H1 (cell line): Measurements from ENCODE around the gene CELF2. TPM values are rescaled to one million over a fixed set of nuclear protein-coding genes. Genes with fewer than 3 reads are reported as not detected.

ENCODE experiments used
- CTCF ChIA-PET: fragments of 300-600 bp; sonication (Branson Sonifier 250); formaldehyde crosslinking; loops from one replicate; lab custom pipeline; 2021; ENCODE audit not compliant: partially characterized antibody; lab: Charles Lee
- POLR2A ChIA-PET: fragments of 300-600 bp; sonication (Branson Sonifier 250); formaldehyde crosslinking; loops from one replicate; lab custom pipeline; 2021; ENCODE audit warnings: inconsistent platforms; ENCODE audit not compliant: partially characterized antibody; lab: Charles Lee
- DNase-seq, 2 experiments: peaks; one replicate each; pipeline versions ENCODE4 v3.0.0 to v3.0.0-alpha.2; 2010 to 2022; ENCODE audit warnings: low spot score in 2 of 2, low read depth in 1 of 2, mixed read lengths in 1 of 2
- FAIRE-seq: peaks from 2 replicates; lab custom pipeline; 2011; peaks lifted over from hg19 to GRCh38; lab: Jason Lieb, UNC
- H2AFZ ChIP-seq: 2 replicates; pipeline ENCODE4 v1.8.1; 2012; ENCODE audit warnings: low read length, inconsistent platforms
- H2AK5ac ChIP-seq: 2 replicates; pipeline ENCODE4 v1.6.1; 2013; ENCODE audit warnings: low read depth, low read length
- H2BK120ac ChIP-seq: replicated peaks from 2 replicates; pipeline ENCODE3; 2013; ENCODE audit warnings: low read depth, low read length, inconsistent platforms
- H2BK12ac ChIP-seq: 2 replicates; pipeline ENCODE4 v1.6.1; 2013; ENCODE audit warnings: low read depth, low read length
- H2BK15ac ChIP-seq: 2 replicates; pipeline ENCODE4 v1.6.1; 2013; ENCODE audit warnings: low read length
- H2BK20ac ChIP-seq: 2 replicates; pipeline ENCODE4 v1.6.1; 2013; ENCODE audit warnings: low read length
- H2BK5ac ChIP-seq: 2 replicates; pipeline ENCODE4 v1.6.1; 2013; ENCODE audit warnings: low read depth, low read length
- H3K14ac ChIP-seq: 2 replicates; pipeline ENCODE4 v1.6.1; 2013; ENCODE audit warnings: inconsistent platforms; ENCODE audit not compliant: insufficient read length
- H3K18ac ChIP-seq: 2 replicates; pipeline ENCODE4 v1.6.1; 2013; ENCODE audit warnings: low read length; ENCODE audit errors: extremely low read depth
- H3K23ac ChIP-seq: 2 replicates; pipeline ENCODE4 v1.6.1; 2013; ENCODE audit warnings: inconsistent platforms; ENCODE audit not compliant: insufficient read length
- H3K23me2 ChIP-seq: 2 replicates; pipeline ENCODE4 v1.6.1; 2013; ENCODE audit warnings: low read depth, low read length
- H3K27ac ChIP-seq: 2 replicates; pipeline ENCODE4 v1.6.1; 2011; ENCODE audit warnings: low read depth, low read length, inconsistent platforms
- H3K27me3 ChIP-seq, 4 experiments: replicated peaks in 1 of 4; 1 replicate in 1 of 4; 2 replicates in 3 of 4; pipeline versions ENCODE4 v1.6.1 to v1.8.1; 2011 to 2013; ENCODE audit warnings: low read length in 3 of 4, mild to moderate bottlenecking in 3 of 4, inconsistent platforms in 2 of 4, mixed read lengths in 2 of 4, moderate library complexity in 1 of 4; ENCODE audit not compliant: control insufficient read depth in 3 of 4, insufficient read depth in 3 of 4; ENCODE audit errors: extremely low read depth in 1 of 4
- H3K36me3 ChIP-seq, 4 experiments: 2 replicates each; pipeline versions ENCODE4 v1.6.1 to v1.8.1; 2011 to 2013; ENCODE audit warnings: mild to moderate bottlenecking in 4 of 4, low read length in 3 of 4, moderate library complexity in 2 of 4, control low read depth in 1 of 4, inconsistent platforms in 1 of 4; ENCODE audit not compliant: insufficient read depth in 4 of 4, control insufficient read depth in 2 of 4
- H3K4ac ChIP-seq: replicated peaks from 2 replicates; pipeline ENCODE3; 2013; ENCODE audit warnings: low read length, low read depth, mixed read lengths, inconsistent platforms; ENCODE audit not compliant: insufficient read length
- H3K4me1 ChIP-seq, 4 experiments: replicated peaks in 1 of 4; 1 replicate in 1 of 4; 2 replicates in 3 of 4; pipeline versions ENCODE4 v1.6.1 to v1.8.1; 2011 to 2013; ENCODE audit warnings: low read length in 3 of 4, inconsistent platforms in 2 of 4, mixed read lengths in 1 of 4; ENCODE audit not compliant: insufficient read depth in 4 of 4, control insufficient read depth in 3 of 4
- H3K4me2 ChIP-seq, 2 experiments: 2 replicates each; pipeline versions ENCODE4 v1.6.1 to v1.8.1; 2011 to 2013; ENCODE audit warnings: low read depth in 2 of 2, low read length in 2 of 2, control low read depth in 1 of 2, inconsistent platforms in 1 of 2, mild to moderate bottlenecking in 1 of 2; ENCODE audit not compliant: insufficient read depth in 1 of 2
- H3K4me3 ChIP-seq, 4 experiments: fragments of 200-600, 300-600 bp in 1 of 4; sonication (generic), shearing (Covaris generic), sonication (Bioruptor Twin) in 1 of 4; 2 replicates each; pipeline versions ENCODE4 v1.5.1 to v1.8.1; 2011 to 2016; ENCODE audit warnings: low read length in 4 of 4, low read depth in 3 of 4, control low read depth in 2 of 4, inconsistent platforms in 2 of 4, mild to moderate bottlenecking in 2 of 4, mixed read lengths in 1 of 4, moderate library complexity in 1 of 4; ENCODE audit not compliant: insufficient read depth in 2 of 4; ENCODE audit errors: extremely low read depth in 1 of 4
- H3K56ac ChIP-seq: replicated peaks from 2 replicates; pipeline ENCODE3; 2013; ENCODE audit warnings: low read depth, mild to moderate bottlenecking, mixed read lengths, low read length, inconsistent platforms; ENCODE audit not compliant: insufficient read length
- H3K79me1 ChIP-seq: 2 replicates; pipeline ENCODE4 v1.6.1; 2013; ENCODE audit warnings: low read depth, low read length, control low read depth
- H3K79me2 ChIP-seq, 2 experiments: 2 replicates each; pipeline versions ENCODE4 v1.6.1 to v1.8.1; 2012 to 2013; ENCODE audit warnings: low read length in 2 of 2, mild to moderate bottlenecking in 2 of 2, inconsistent platforms in 1 of 2; ENCODE audit not compliant: insufficient read depth in 2 of 2, control insufficient read depth in 1 of 2
- H3K9ac ChIP-seq, 4 experiments: replicated peaks in 1 of 4; 1 replicate in 1 of 4; 2 replicates in 3 of 4; pipeline versions ENCODE4 v1.6.1 to v1.8.1; 2011 to 2013; ENCODE audit warnings: low read depth in 3 of 4, low read length in 3 of 4, control low read depth in 2 of 4, mild to moderate bottlenecking in 2 of 4, moderate library complexity in 2 of 4, inconsistent platforms in 1 of 4; ENCODE audit errors: extremely low read depth in 1 of 4
- H3K9me3 ChIP-seq, 2 experiments: 2 replicates each; pipeline versions ENCODE4 v1.6.1 to v1.8.1; 2012 to 2013; ENCODE audit warnings: mild to moderate bottlenecking in 2 of 2, moderate library complexity in 2 of 2, control low read depth in 1 of 2, inconsistent platforms in 1 of 2, low read depth in 1 of 2, low read length in 1 of 2, mixed read lengths in 1 of 2; ENCODE audit not compliant: insufficient read depth in 2 of 2
- H4K20me1 ChIP-seq, 2 experiments: replicated peaks in 1 of 2; 2 replicates each; pipeline versions ENCODE3 to v1.8.1; 2011 to 2013; ENCODE audit warnings: inconsistent platforms in 2 of 2, low read length in 2 of 2, mild to moderate bottlenecking in 1 of 2; ENCODE audit not compliant: insufficient read depth in 2 of 2, control insufficient read depth in 1 of 2
- H4K5ac ChIP-seq: 2 replicates; pipeline ENCODE4 v1.6.1; 2013; ENCODE audit warnings: low read length, low read depth, mixed read lengths, inconsistent platforms; ENCODE audit not compliant: insufficient read length
- H4K8ac ChIP-seq: 2 replicates; pipeline ENCODE4 v1.8.0; 2013; ENCODE audit warnings: mild to moderate bottlenecking, moderate library complexity, low read length, inconsistent platforms; ENCODE audit not compliant: insufficient read depth; ENCODE audit errors: extremely low read depth
- H4K91ac ChIP-seq: replicated peaks from 2 replicates; pipeline ENCODE3; 2013; ENCODE audit warnings: low read length, mixed read lengths, inconsistent platforms; ENCODE audit not compliant: insufficient read length
- BACH1 ChIP-seq: IDR thresholded peaks from 2 replicates; pipeline ENCODE4 v1.6.1; 2012; ENCODE audit warnings: low read length, improper control_type of control experiment
- CBX8 ChIP-seq: fragments of 300-800, 300-1000 bp; sonication (generic); IDR thresholded peaks from 2 replicates; pipeline ENCODE4 v1.7.1; 2016; ENCODE audit warnings: low read depth, low read length, borderline replicate concordance
- CREB1 ChIP-seq: IDR thresholded peaks from 2 replicates; pipeline ENCODE4 v1.6.1; 2012; ENCODE audit warnings: inconsistent platforms
- GABPA ChIP-seq: IDR thresholded peaks from 2 replicates; pipeline ENCODE4 v1.6.1; 2011; ENCODE audit warnings: mild to moderate bottlenecking, low read length, moderate library complexity, borderline replicate concordance; ENCODE audit not compliant: insufficient read depth
- KDM5A ChIP-seq: fragments of 200-600 bp; IDR thresholded peaks from 2 replicates; pipeline ENCODE4 v1.7.1; 2012; ENCODE audit warnings: mild to moderate bottlenecking, low read length, inconsistent platforms, mixed read lengths
- PHF8 ChIP-seq: fragments of 200-600 bp; sonication (generic); conservative IDR thresholded peaks from 2 replicates; pipeline ENCODE4 v1.7.1; 2012; ENCODE audit warnings: low read depth, mild to moderate bottlenecking, inconsistent platforms, low read length, moderate library complexity
- POLR2A ChIP-seq, 2 experiments: IDR thresholded peaks; 1 replicate in 1 of 2; 2 replicates in 1 of 2; pipeline ENCODE4 v1.6.1; 2011; ENCODE audit warnings: low read depth in 2 of 2, low read length in 2 of 2, mild to moderate bottlenecking in 2 of 2; ENCODE audit errors: control extremely low read depth in 1 of 2
- SP2 ChIP-seq: IDR thresholded peaks from 2 replicates; pipeline ENCODE4 v1.6.1; 2012; ENCODE audit warnings: mild to moderate bottlenecking, low read length, inconsistent platforms
- TCF12 ChIP-seq: IDR thresholded peaks from 2 replicates; pipeline ENCODE4 v1.6.1; 2011; ENCODE audit warnings: low read depth, mild to moderate bottlenecking, low read length
- TEAD4 ChIP-seq: IDR thresholded peaks from 2 replicates; pipeline ENCODE4 v1.6.1; 2012; ENCODE audit warnings: low read depth, low read length, inconsistent platforms, mixed read lengths
- WGBS, 2 experiments: shearing (Covaris generic) in 1 of 2; methylation state at CpG; one replicate each; pipeline versions ENCODE4 v1.1.6 to v1.1.7; 2013 to 2015; ENCODE audit warnings: low lambda C conversion rate in 2 of 2, mixed read lengths in 2 of 2, inconsistent platforms in 1 of 2, low coverage in 1 of 2, missing lambda C conversion rate in 1 of 2; ENCODE audit not compliant: insufficient replicate concordance in 2 of 2, insufficient coverage in 1 of 2, insufficient read length in 1 of 2; ENCODE audit errors: extremely low coverage in 1 of 2, missing lambda C conversion rate in 1 of 2; 5-methylcytosine and 5-hydroxymethylcytosine counted together
- polyA plus RNA-seq, 7 experiments: library from polyadenylated mRNA; depleted of rRNA in 3 of 7; stranded (reverse) in 5 of 7; unstranded in 2 of 7; fragments of >200 nt in 5 of 7; fragments of 200-250 nt in 2 of 7; gene quantifications; 1 replicate in 5 of 7; 2 replicates in 1 of 7; 4 replicates in 1 of 7; pipeline versions ENCODE4 v1.2.1 to v1.2.3, GENCODE V29; 2011 to 2013; ENCODE audit warnings: missing spikeins in 2 of 7, mixed read lengths in 2 of 7
- total RNA-seq: library from RNA; stranded (reverse); fragmentation: NEBNext Ultra II Directional; extraction: Animal tissue kit (Norgen Biotek cat#: 25700); gene quantifications from 2 replicates; pipeline ENCODE4 v1.2.1, GENCODE V29; 2021
- TF ChIP-seq, protein P1 (sequence below), 3 experiments: IDR thresholded peaks; 1 replicate in 2 of 3; 2 replicates in 1 of 3; pipeline versions ENCODE4 v1.5.1 to v1.6.1; 2011; ENCODE audit warnings: low read length in 3 of 3, mild to moderate bottlenecking in 3 of 3, inconsistent platforms in 2 of 3, low read depth in 1 of 3, moderate library complexity in 1 of 3; ENCODE audit not compliant: insufficient read depth in 1 of 3; ENCODE audit errors: control extremely low read depth in 1 of 3
- TF ChIP-seq, protein P2 (sequence below): IDR thresholded peaks from 2 replicates; pipeline ENCODE4 v1.6.1; 2012; ENCODE audit warnings: inconsistent platforms

Gene CELF2
- total and polyA plus RNA-seq, 2 of the 8 experiments (the other 6 are each of a cell fraction or from before 2014, with no cell fraction given) = 18.3 to 22.7 TPM

DNA sequence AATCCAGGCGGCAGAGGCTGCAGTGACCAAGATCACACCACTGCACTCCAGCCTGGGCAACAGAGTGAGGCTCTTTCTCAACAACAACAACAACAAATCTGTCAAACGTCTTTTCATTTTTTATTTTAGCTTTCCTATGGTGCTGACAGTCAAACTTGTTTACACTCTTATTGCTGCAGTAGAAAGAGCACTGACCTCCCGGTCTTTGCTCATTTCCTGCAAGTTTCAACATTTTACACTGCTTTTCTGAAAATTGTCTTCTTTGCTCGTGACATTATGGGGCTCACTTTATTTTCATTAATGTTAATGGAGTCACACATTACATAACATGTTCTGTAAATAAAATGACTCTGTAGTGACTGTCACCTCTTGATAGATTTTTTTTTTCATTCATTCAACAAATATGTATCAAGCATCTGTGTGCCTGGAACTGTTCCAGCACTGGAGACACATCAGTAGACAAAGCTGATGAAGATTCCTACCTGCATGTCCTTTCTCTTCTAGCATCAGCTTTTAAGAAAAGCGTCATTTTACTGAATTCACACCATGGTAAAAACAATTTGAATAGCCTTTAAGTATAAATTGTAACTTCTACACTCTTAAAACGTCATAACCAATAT lies 277.3 kb downstream of the CELF2 start:
- Histone ChIP-seq H2BK15ac (no peak overlapping the region), H3K79me2 (no peaks in the 10 kb centered on the region), H2AFZ (no peak overlapping the region), H3K4me2 (no peak overlapping the region), H3K18ac (no peak overlapping the region), H3K36me3 (no peaks in the 10 kb centered on the region; a peak in 1 of 8 replicates), H2AK5ac (no peak overlapping the region), H3K9me3 (no peaks in the 10 kb centered on the region), H4K5ac (no peak overlapping the region), H2BK12ac (no peak overlapping the region), H4K20me1 (no peaks in the 10 kb centered on the region), H3K56ac (no peak overlapping the region), H3K27ac (no peak overlapping the region), H4K8ac (no peak overlapping the region), H3K4me3 (no peak overlapping the region), H3K79me1 (no peaks in the 10 kb centered on the region), H3K27me3 (no peaks in the 10 kb centered on the region), H3K9ac (no peak overlapping the region), H3K23me2 (no peaks in the 10 kb centered on the region), H3K23ac (no peak overlapping the region), H3K14ac (no peak overlapping the region), H2BK120ac (no peak overlapping the region), H3K4me1 (peaks cover 0 to 3% (median 1%) of the 10 kb centered on the region in 4 experiments; a peak in 2 of 7 replicates), H2BK20ac (no peak overlapping the region), H2BK5ac (no peak overlapping the region), H4K91ac (no peak overlapping the region), H3K4ac (no peak overlapping the region)
- POLR2A ChIA-PET = interaction anchor here (0.6 kb wide), 1 partner anchor 563 kb away, joined by 3 read pairs; no protein-coding TSS in a partner anchor
- FAIRE-seq (no peak), DNase-seq (no peak)
- WGBS, 2 experiments = 87% methylated on average over 6 of the region's 6 CpGs; no CpG with 5 or more reads in 1 of the 2 experiments
- CTCF ChIA-PET = interaction anchor here (0.7 to 0.8 kb wide), 2 partner anchors 9 to 12 kb away, joined by 3 read pairs; no protein-coding TSS in a partner anchor
- TF ChIP-seq BACH1 (no peak), POLR2A (IDR thresholded peaks at IDR 0.05; ENCODE audit: control extremely low read depth in 1 of 2, low read depth in 2 of 2, low read length in 2 of 2) (no peak), TEAD4 (no peak), KDM5A (no peak), GABPA (no peak), CBX8 (no peak), PHF8 (no peak), CREB1 (no peak), TCF12 (no peak), SP2 (no peak)
- TF ChIP-seq, protein P1, sequence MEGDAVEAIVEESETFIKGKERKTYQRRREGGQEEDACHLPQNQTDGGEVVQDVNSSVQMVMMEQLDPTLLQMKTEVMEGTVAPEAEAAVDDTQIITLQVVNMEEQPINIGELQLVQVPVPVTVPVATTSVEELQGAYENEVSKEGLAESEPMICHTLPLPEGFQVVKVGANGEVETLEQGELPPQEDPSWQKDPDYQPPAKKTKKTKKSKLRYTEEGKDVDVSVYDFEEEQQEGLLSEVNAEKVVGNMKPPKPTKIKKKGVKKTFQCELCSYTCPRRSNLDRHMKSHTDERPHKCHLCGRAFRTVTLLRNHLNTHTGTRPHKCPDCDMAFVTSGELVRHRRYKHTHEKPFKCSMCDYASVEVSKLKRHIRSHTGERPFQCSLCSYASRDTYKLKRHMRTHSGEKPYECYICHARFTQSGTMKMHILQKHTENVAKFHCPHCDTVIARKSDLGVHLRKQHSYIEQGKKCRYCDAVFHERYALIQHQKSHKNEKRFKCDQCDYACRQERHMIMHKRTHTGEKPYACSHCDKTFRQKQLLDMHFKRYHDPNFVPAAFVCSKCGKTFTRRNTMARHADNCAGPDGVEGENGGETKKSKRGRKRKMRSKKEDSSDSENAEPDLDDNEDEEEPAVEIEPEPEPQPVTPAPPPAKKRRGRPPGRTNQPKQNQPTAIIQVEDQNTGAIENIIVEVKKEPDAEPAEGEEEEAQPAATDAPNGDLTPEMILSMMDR (IDR thresholded peaks at IDR 0.05; ENCODE audit: control extremely low read depth in 1 of 3, insufficient read depth in 1 of 3, low read depth in 1 of 3, low read length in 3 of 3) = no peak
- TF ChIP-seq, protein P2, sequence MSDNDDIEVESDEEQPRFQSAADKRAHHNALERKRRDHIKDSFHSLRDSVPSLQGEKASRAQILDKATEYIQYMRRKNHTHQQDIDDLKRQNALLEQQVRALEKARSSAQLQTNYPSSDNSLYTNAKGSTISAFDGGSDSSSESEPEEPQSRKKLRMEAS = no peak
